Measurements from ENCODE around the gene GLUD1.
"Not testable (repeated sequence)": the region's sequence is repeated elsewhere in the genome, so short reads cannot be mapped to it uniquely, and the experiment has no call there.

DNA sequence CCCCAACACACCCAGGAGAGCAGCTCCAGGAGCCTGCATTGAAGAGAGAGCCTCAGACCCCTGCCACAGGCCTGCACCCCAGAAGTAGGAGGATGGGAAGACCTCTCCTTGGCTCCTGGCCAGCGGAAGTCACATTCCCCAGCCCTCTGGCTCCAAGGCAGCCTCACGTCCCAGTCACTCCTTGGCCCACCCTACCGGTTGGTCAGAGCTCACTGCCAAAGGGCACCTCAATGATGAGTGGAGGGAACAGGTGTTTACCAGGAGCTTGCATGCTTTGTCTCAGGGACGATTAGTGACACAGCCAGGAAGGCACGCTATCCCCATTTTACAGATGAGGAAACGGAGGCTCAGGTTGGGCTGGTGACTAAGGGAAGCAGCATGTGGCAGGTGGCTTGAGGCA lies 75.6 kb downstream of the GLUD1 start:
- TF ChIP-seq ELF4 (IDR thresholded peaks at IDR 0.05); SUZ12 (IDR thresholded peaks at IDR 0.05); FOXM1 (IDR thresholded peaks at IDR 0.05; ENCODE audit: borderline replicate concordance); BHLHE40 (IDR thresholded peaks at IDR 0.05; ENCODE audit: borderline replicate concordance); ZNF384 (IDR thresholded peaks at IDR 0.05): not testable (repeated sequence)
- TF ChIP-seq, protein P1, sequence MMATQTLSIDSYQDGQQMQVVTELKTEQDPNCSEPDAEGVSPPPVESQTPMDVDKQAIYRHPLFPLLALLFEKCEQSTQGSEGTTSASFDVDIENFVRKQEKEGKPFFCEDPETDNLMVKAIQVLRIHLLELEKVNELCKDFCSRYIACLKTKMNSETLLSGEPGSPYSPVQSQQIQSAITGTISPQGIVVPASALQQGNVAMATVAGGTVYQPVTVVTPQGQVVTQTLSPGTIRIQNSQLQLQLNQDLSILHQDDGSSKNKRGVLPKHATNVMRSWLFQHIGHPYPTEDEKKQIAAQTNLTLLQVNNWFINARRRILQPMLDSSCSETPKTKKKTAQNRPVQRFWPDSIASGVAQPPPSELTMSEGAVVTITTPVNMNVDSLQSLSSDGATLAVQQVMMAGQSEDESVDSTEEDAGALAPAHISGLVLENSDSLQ (IDR thresholded peaks at IDR 0.05) = not testable (repeated sequence)
